Endothelial cell of umbilical vein (primary cell): ENCODE results near the gene RPS6KA3. TPM values are rescaled to one million over a fixed set of nuclear protein-coding genes. Genes with fewer than 3 reads are reported as not detected.

Experiments
- BruUV-seq: library from RNA; stranded (reverse); fragments of 400-500 nt; replicated peaks from 2 replicates; lab custom pipeline; 2021; lab: Mats Ljungman, UMichigan
- CTCF ChIA-PET: fragments of 300-600, 350-600 bp; sonication (Branson Sonifier 250); formaldehyde crosslinking; loops from one replicate; lab custom pipeline; 2021; ENCODE audit warnings: antibody characterized with exemption, inconsistent platforms; lab: Charles Lee
- POLR2A ChIA-PET: fragments of 300-600, 350-600 bp; sonication (Branson Sonifier 250); formaldehyde crosslinking; loops from one replicate; lab custom pipeline; 2021; ENCODE audit warnings: antibody characterized with exemption, inconsistent platforms; lab: Charles Lee
- DNase-seq: peaks from one replicate; pipeline ENCODE4 v3.0.0-alpha.2; 2011; ENCODE audit warnings: low read depth, low spot score
- FAIRE-seq: peaks from 2 replicates; lab custom pipeline; 2011; peaks lifted over from hg19 to GRCh38; lab: Jason Lieb, UNC
- H2AFZ ChIP-seq: 2 replicates; pipeline ENCODE4 v1.6.0; 2012; ENCODE audit warnings: low read depth, low read length, control low read depth, inconsistent platforms
- H3K27ac ChIP-seq: 2 replicates; pipeline ENCODE4 v1.5.1; 2011; ENCODE audit warnings: low read depth, mild to moderate bottlenecking, control low read depth, low read length, moderate library complexity; ENCODE audit not compliant: insufficient read depth
- H3K27me3 ChIP-seq, 2 experiments: 2 replicates each; pipeline versions ENCODE4 v1.6.0 to v1.6.1; 2011; ENCODE audit warnings: low read length in 2 of 2, mixed read lengths in 1 of 2; ENCODE audit not compliant: control insufficient read depth in 2 of 2, insufficient read depth in 2 of 2
- H3K36me3 ChIP-seq, 2 experiments: 2 replicates in 1 of 2; 3 replicates in 1 of 2; pipeline ENCODE4 v1.5.1; 2011; ENCODE audit warnings: low read length in 2 of 2, mild to moderate bottlenecking in 1 of 2, moderate library complexity in 1 of 2; ENCODE audit not compliant: control insufficient read depth in 2 of 2, insufficient read depth in 2 of 2; ENCODE audit errors: extremely low read depth in 1 of 2
- H3K4me1 ChIP-seq: 3 replicates; pipeline ENCODE4 v1.5.1; 2011; ENCODE audit warnings: mild to moderate bottlenecking, low read length; ENCODE audit not compliant: control insufficient read depth, insufficient read depth; ENCODE audit errors: extremely low read depth
- H3K4me2 ChIP-seq: 2 replicates; pipeline ENCODE4 v1.6.1; 2011; ENCODE audit warnings: low read length, control low read depth, mixed read lengths; ENCODE audit not compliant: insufficient read depth
- H3K4me3 ChIP-seq, 3 experiments: fragments of 200-600 bp in 1 of 3; sonication (generic), shearing (Covaris generic) in 1 of 3; replicated peaks in 1 of 3; 2 replicates each; pipeline ENCODE4 v1.5.1; 2011 to 2016; ENCODE audit warnings: control low read depth in 3 of 3, low read length in 3 of 3, mild to moderate bottlenecking in 2 of 3, inconsistent platforms in 1 of 3, low read depth in 1 of 3, moderate library complexity in 1 of 3; ENCODE audit not compliant: insufficient read depth in 1 of 3
- H3K79me2 ChIP-seq: 2 replicates; pipeline ENCODE4 v1.6.0; 2012; ENCODE audit warnings: low read length, inconsistent platforms; ENCODE audit not compliant: control insufficient read depth, insufficient read depth
- H3K9ac ChIP-seq: replicated peaks from 2 replicates; pipeline ENCODE3; 2011; ENCODE audit warnings: low read length, control low read depth; ENCODE audit not compliant: insufficient read depth; ENCODE audit errors: extremely low read depth
- H3K9me1 ChIP-seq: replicated peaks from 3 replicates; pipeline ENCODE4 v1.6.0; 2011; ENCODE audit warnings: mild to moderate bottlenecking, low read length; ENCODE audit not compliant: control insufficient read depth, insufficient read depth; ENCODE audit errors: extremely low read depth
- H3K9me3 ChIP-seq: replicated peaks from 2 replicates; pipeline ENCODE4 v1.5.1; 2012; ENCODE audit warnings: low read length, inconsistent platforms; ENCODE audit not compliant: control insufficient read depth, insufficient read depth
- H4K20me1 ChIP-seq: replicated peaks from 2 replicates; pipeline ENCODE3; 2011; ENCODE audit warnings: mild to moderate bottlenecking, low read length; ENCODE audit not compliant: control insufficient read depth, insufficient read depth; ENCODE audit errors: extremely low read depth
- CTCF ChIP-seq, 2 donors: IDR thresholded peaks; 1 replicate in 1 of 2; 2 replicates in 1 of 2; pipeline ENCODE4 v1.5.1; 2011; ENCODE audit warnings: low read length in 2 of 2, mild to moderate bottlenecking in 2 of 2, moderate library complexity in 2 of 2, control low read depth in 1 of 2, inconsistent platforms in 1 of 2, low read depth in 1 of 2; ENCODE audit not compliant: insufficient read depth in 1 of 2; ENCODE audit errors: extremely low read depth in 1 of 2
- EZH2 ChIP-seq: IDR thresholded peaks from 2 replicates; pipeline ENCODE4 v1.6.1; 2012; ENCODE audit warnings: borderline replicate concordance, low read depth, mild to moderate bottlenecking, moderate library complexity, low read length, inconsistent platforms; ENCODE audit not compliant: severe bottlenecking
- FOS ChIP-seq: IDR thresholded peaks from 2 replicates; pipeline ENCODE4 v1.6.1; 2011; ENCODE audit warnings: mild to moderate bottlenecking, low read length, moderate library complexity, borderline replicate concordance; ENCODE audit not compliant: insufficient read depth
- GATA2 ChIP-seq: IDR thresholded peaks from 2 replicates; pipeline ENCODE4 v1.7.0; 2011; ENCODE audit warnings: low read depth, mild to moderate bottlenecking, moderate library complexity, mixed read lengths, low read length; ENCODE audit not compliant: insufficient read length, insufficient read depth
- JUN ChIP-seq: IDR thresholded peaks from 2 replicates; pipeline ENCODE4 v1.6.1; 2011; ENCODE audit warnings: borderline replicate concordance, low read depth; ENCODE audit not compliant: insufficient read length, insufficient read depth
- MAX ChIP-seq: IDR thresholded peaks from 2 replicates; pipeline ENCODE4 v1.6.1; 2011; ENCODE audit not compliant: insufficient read depth, insufficient read length
- MYC ChIP-seq: IDR thresholded peaks from one replicate; pipeline ENCODE4 v1.6.1; 2011; ENCODE audit warnings: mild to moderate bottlenecking, low read depth, low read length
- POLR2A ChIP-seq: IDR thresholded peaks from 2 replicates; pipeline ENCODE4 v1.6.1; 2012; ENCODE audit warnings: low read depth, mild to moderate bottlenecking, control low read depth, low read length
- POLR2AphosphoS5 ChIP-seq: IDR thresholded peaks from 2 replicates; pipeline ENCODE4 v1.6.1; 2012; ENCODE audit warnings: low read depth, mild to moderate bottlenecking, control low read depth, low read length, moderate library complexity; ENCODE audit not compliant: insufficient read depth
- dilution Hi-C: fragments of 300-500 bp; cut with MboI; formaldehyde crosslinking; loops from one replicate; pipeline ENCODE4 v1.15.0; 2019; ENCODE audit warnings: low sequenced_read_pairs; ENCODE audit not compliant: extremely low pct_ligation_motif_present
- intact Hi-C: fragments of 100-400 bp; cut with micrococcal nuclease; formaldehyde crosslinking; loops from one replicate; pipeline ENCODE4 v1.10.0; 2022
- polyA plus RNA-seq, 4 experiments: library from polyadenylated mRNA; depleted of rRNA in 3 of 4; stranded (reverse) in 3 of 4; unstranded in 1 of 4; fragments of >200 nt; gene quantifications; 2 replicates each; pipeline versions ENCODE4 v1.2.1 to v1.2.3, GENCODE V29; 2011 to 2012; ENCODE audit warnings: missing spikeins in 1 of 4
- total RNA-seq: library from RNA; stranded (reverse); gene quantifications from 2 replicates; pipeline ENCODE4 v1.2.3, GENCODE V29; 2021

The RPS6KA3 gene
- total and polyA plus RNA-seq, 2 donors (not counting 3 experiments of a cell fraction or from before 2014, with no cell fraction given): 24.4 to 61.6 TPM

DNA sequence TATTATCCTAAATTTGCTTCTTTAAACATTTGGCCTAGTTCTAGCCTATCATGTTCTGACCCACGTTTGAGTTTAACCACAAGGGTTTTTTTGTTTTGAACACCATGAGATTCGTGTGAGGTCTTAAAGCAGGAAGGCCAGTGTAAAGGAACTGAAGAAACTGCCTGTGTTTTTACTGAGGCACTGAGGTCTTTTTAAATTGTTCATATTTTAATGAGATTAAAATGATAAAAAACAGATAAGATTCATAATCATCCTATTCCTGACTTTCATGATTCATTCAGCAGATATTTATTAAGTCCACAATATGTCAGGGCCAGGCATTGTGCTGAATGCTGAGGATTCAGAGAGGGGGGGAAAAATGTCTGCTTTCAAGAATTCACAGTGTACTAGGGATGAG lies 3.2 kb downstream of the RPS6KA3 start:
- dilution Hi-C loops (no loop called here), intact Hi-C loops (no loop called here)
- BruUV-seq: no TSS peak
- H3K9me1 ChIP-seq: no peaks in the 10 kb centered on the region
- peak overlapping the region; percentile 19 for H3K9ac ChIP-seq
- no peak overlapping the region for H2AFZ ChIP-seq
- no peak overlapping the region for H3K4me3 ChIP-seq
- H3K36me3 ChIP-seq: no peaks in the 10 kb centered on the region
- CTCF ChIA-PET: no interaction called here
- H3K27me3 ChIP-seq: no peaks in the 10 kb centered on the region
- H3K9me3 ChIP-seq: no peaks in the 10 kb centered on the region
- DNase-seq (peak; percentile 25), FAIRE-seq (peak; percentile 35)
- peaks cover 51% of the 10 kb centered on the region for H3K79me2 ChIP-seq
- POLR2A ChIA-PET: no interaction called here
- H3K4me2 ChIP-seq: peak overlapping the region; percentile 94
- no peaks in the 10 kb centered on the region for H4K20me1 ChIP-seq
- H3K4me1 ChIP-seq: peaks cover 23% of the 10 kb centered on the region
- TF ChIP-seq JUN (no peak), GATA2 (peak; percentile 46)
- peak overlapping the region; percentile 40 for H3K27ac ChIP-seq

GRCh38 chrX:20260885-20261284 lies 5.8 kb downstream of the RPS6KA3 start:
- Histone ChIP-seq H3K27me3 (no peaks in the 10 kb centered on the region), H3K79me2 (peaks cover 49% of the 10 kb centered on the region)
- dilution Hi-C loops: no loop called here

More at GRCh38 chrX:20260885-20261284, 5.8 kb downstream of the RPS6KA3 start:
- H3K27ac ChIP-seq: no peak overlapping the region
- POLR2A ChIA-PET: no interaction called here
- DNase-seq (no peak), FAIRE-seq (no peak)
- H3K9ac ChIP-seq: no peak overlapping the region
- H3K9me3 ChIP-seq: no peaks in the 10 kb centered on the region
- no peak overlapping the region for H3K4me2 ChIP-seq
- no peak for TF ChIP-seq FOS
- no peak for TF ChIP-seq MYC
- no peak for TF ChIP-seq POLR2AphosphoS5
- TF ChIP-seq POLR2A: no peak
- TF ChIP-seq CTCF (IDR thresholded peaks at IDR 0.05; ENCODE audit: extremely low read depth in 1 of 2, insufficient read depth in 1 of 2, low read depth in 1 of 2, low read length in 2 of 2): no peak
- no peak for TF ChIP-seq EZH2
- TF ChIP-seq GATA2: no peak
- no peak for TF ChIP-seq JUN
- TF ChIP-seq MAX: no peak
- H2AFZ ChIP-seq: no peak overlapping the region
- no peak overlapping the region for H3K4me3 ChIP-seq
- H3K9me1 ChIP-seq: no peaks in the 10 kb centered on the region
- no peaks in the 10 kb centered on the region for H3K36me3 ChIP-seq
- peaks cover 17% of the 10 kb centered on the region for H3K4me1 ChIP-seq
- intact Hi-C loops: no loop called here
- CTCF ChIA-PET: no interaction called here
- no TSS peak for BruUV-seq
- no peaks in the 10 kb centered on the region for H4K20me1 ChIP-seq
